HEK293 (cell line): ENCODE data around the gene ZNF423.
A peak's percentile ranks its signal among the peaks of the same experiment; 100 is the strongest.

Experiments used
- CTCF ChIA-PET: fragments of 350-600 bp; formaldehyde crosslinking; extraction: SDS; loops from one replicate; lab custom pipeline; 2021; ENCODE audit warnings: antibody characterized with exemption; lab: Yijun Ruan, JAX
- POLR2A ChIA-PET: fragments of 300-600 bp; formaldehyde crosslinking; extraction: SDS; loops from one replicate; lab custom pipeline; 2020; ENCODE audit warnings: antibody characterized with exemption, inconsistent platforms; lab: Yijun Ruan, JAX
- H3K27ac ChIP-seq: fragments of 200-500 bp; sonication (Bioruptor generic); 2 replicates; pipeline ENCODE4 v1.5.1; 2014; ENCODE audit warnings: low read depth, low read length, control low read depth, inconsistent platforms; ENCODE audit errors: extremely low read depth
- H3K36me3 ChIP-seq, 2 experiments: fragments of 200-500 bp in 1 of 2; sonication (Bioruptor generic) in 1 of 2; 1 replicate in 1 of 2; 2 replicates in 1 of 2; pipeline ENCODE4 v1.5.1; 2014 to 2017; ENCODE audit warnings: inconsistent platforms in 2 of 2, low read length in 2 of 2; ENCODE audit not compliant: control insufficient read depth in 2 of 2, insufficient read depth in 1 of 2
- H3K4me1 ChIP-seq: fragments of 200-500 bp; sonication (Bioruptor generic); 2 replicates; pipeline ENCODE4 v1.5.1; 2014; ENCODE audit warnings: mild to moderate bottlenecking, low read length, inconsistent platforms; ENCODE audit not compliant: control insufficient read depth, insufficient read depth
- H3K4me3 ChIP-seq: 2 replicates; pipeline ENCODE4 v1.5.1; 2011; ENCODE audit warnings: low read depth, mild to moderate bottlenecking, control low read depth, low read length, moderate library complexity
- H3K9me3 ChIP-seq: fragments of 200-500 bp; sonication (Bioruptor generic); 2 replicates; pipeline ENCODE4 v1.5.1; 2014; ENCODE audit warnings: low read depth, low read length, inconsistent platforms; ENCODE audit not compliant: control insufficient read depth, insufficient read depth
- BCL11A ChIP-seq: fragments of 450-650 bp; formaldehyde crosslinking; IDR thresholded peaks from 2 replicates; pipeline ENCODE4 v1.5.1; 2016; ENCODE audit warnings: low read depth, missing biosample characterization, missing genetic modification characterization
- GLI4 ChIP-seq: fragments of 450-650 bp; formaldehyde crosslinking; IDR thresholded peaks from 2 replicates; pipeline ENCODE4 v1.5.1; 2016; ENCODE audit warnings: missing biosample characterization, missing genetic modification characterization
- GLIS2 ChIP-seq: fragments of 450-650 bp; formaldehyde crosslinking; IDR thresholded peaks from 2 replicates; pipeline ENCODE4 v1.5.1; 2016; ENCODE audit warnings: missing biosample characterization, missing genetic modification characterization
- KLF10 ChIP-seq: fragments of 450-650 bp; IDR thresholded peaks from 2 replicates; pipeline ENCODE4 v1.5.1; 2018; ENCODE audit warnings: missing biosample characterization, mild to moderate bottlenecking, missing genetic modification characterization
- ZEB2 ChIP-seq: fragments of 450-650 bp; formaldehyde crosslinking; IDR thresholded peaks from 2 replicates; pipeline ENCODE4 v1.5.1; 2016; ENCODE audit warnings: missing biosample characterization, missing genetic modification characterization
- ZIC2 ChIP-seq: fragments of 450-650 bp; formaldehyde crosslinking; IDR thresholded peaks from 2 replicates; pipeline ENCODE4 v1.5.1; 2016; ENCODE audit warnings: missing biosample characterization, missing genetic modification characterization
- ZNF132 ChIP-seq: fragments of 450-650 bp; formaldehyde crosslinking; IDR thresholded peaks from 2 replicates; pipeline ENCODE4 v1.5.1; 2017; ENCODE audit warnings: missing biosample characterization, missing genetic modification characterization, borderline replicate concordance
- ZNF16 ChIP-seq: fragments of 450-650 bp; formaldehyde crosslinking; IDR thresholded peaks from 2 replicates; pipeline ENCODE4 v1.5.1; 2016; ENCODE audit warnings: low read depth, missing biosample characterization, missing genetic modification characterization
- ZNF2 ChIP-seq: fragments of 450-650 bp; formaldehyde crosslinking; IDR thresholded peaks from 2 replicates; pipeline ENCODE4 v1.5.1; 2016; ENCODE audit warnings: missing biosample characterization, missing genetic modification characterization
- ZNF274 ChIP-seq, 2 experiments: fragments of 200-500 bp in 1 of 2; fragments of 450-650 bp in 1 of 2; sonication (Bioruptor generic) in 1 of 2; formaldehyde crosslinking in 1 of 2; IDR thresholded peaks; 2 replicates each; pipeline versions ENCODE4 v1.5.1 to v1.6.1; 2014 to 2016; ENCODE audit warnings: borderline replicate concordance in 1 of 2, inconsistent platforms in 1 of 2, low read length in 1 of 2, missing biosample characterization in 1 of 2, missing genetic modification characterization in 1 of 2
- ZNF324 ChIP-seq: fragments of 450-650 bp; formaldehyde crosslinking; IDR thresholded peaks from 2 replicates; pipeline ENCODE4 v1.5.1; 2016; ENCODE audit warnings: missing biosample characterization, missing genetic modification characterization
- ZNF416 ChIP-seq: fragments of 450-650 bp; formaldehyde crosslinking; IDR thresholded peaks from 2 replicates; pipeline ENCODE4 v1.5.1; 2016; ENCODE audit warnings: missing biosample characterization, missing genetic modification characterization
- ZSCAN23 ChIP-seq: fragments of 450-650 bp; formaldehyde crosslinking; IDR thresholded peaks from 2 replicates; pipeline ENCODE4 v1.5.1; 2016; ENCODE audit warnings: missing biosample characterization, missing genetic modification characterization
- ZSCAN30 ChIP-seq: fragments of 450-650 bp; IDR thresholded peaks from 2 replicates; pipeline ENCODE4 v1.5.1; 2018; ENCODE audit warnings: missing biosample characterization, mild to moderate bottlenecking, missing genetic modification characterization, moderate library complexity
- TF ChIP-seq, protein P1 (sequence below): fragments of 450-650 bp; formaldehyde crosslinking; IDR thresholded peaks from 2 replicates; pipeline ENCODE4 v1.5.1; 2017; ENCODE audit warnings: missing biosample characterization, mild to moderate bottlenecking, missing genetic modification characterization, moderate library complexity
- TF ChIP-seq, protein P2 (sequence below): fragments of 450-650 bp; formaldehyde crosslinking; IDR thresholded peaks from 2 replicates; pipeline ENCODE4 v1.5.1; 2016; ENCODE audit warnings: missing biosample characterization, missing genetic modification characterization
- TF ChIP-seq, protein P3 (sequence below): fragments of 450-650 bp; formaldehyde crosslinking; IDR thresholded peaks from 2 replicates; pipeline ENCODE4 v1.5.0; 2017; ENCODE audit warnings: missing biosample characterization, missing genetic modification characterization, borderline replicate concordance
- TF ChIP-seq, protein P4 (sequence below): fragments of 450-650 bp; formaldehyde crosslinking; IDR thresholded peaks from 2 replicates; pipeline ENCODE4 v1.5.1; 2016; ENCODE audit warnings: missing biosample characterization, missing genetic modification characterization, borderline replicate concordance

Gene ZNF423

DNA sequence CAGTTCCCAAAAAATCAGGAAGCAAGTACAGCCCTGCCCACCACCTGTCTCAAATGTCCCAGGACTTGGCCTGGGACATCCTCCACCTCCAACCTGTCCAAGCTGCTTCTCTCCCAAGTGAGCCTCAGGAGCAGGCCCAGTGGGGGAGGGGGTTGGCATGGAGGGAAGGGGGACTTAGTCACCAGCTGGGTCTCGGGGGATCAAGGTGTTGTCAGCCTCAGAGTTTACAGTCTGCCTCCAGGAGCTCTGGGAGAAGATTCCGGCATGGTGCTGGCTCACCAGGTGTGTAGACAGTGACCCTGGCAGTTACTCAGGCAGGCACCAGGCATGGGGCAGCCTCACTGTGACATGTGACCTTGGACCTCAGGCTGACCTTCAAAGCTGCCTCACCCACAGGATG lies 19.7 kb downstream of the ZNF423 start:
- Histone ChIP-seq H3K4me1 (no peaks in the 10 kb centered on the region), H3K4me3 (no peak overlapping the region), H3K36me3 (no peaks in the 10 kb centered on the region), H3K27ac (no peak overlapping the region), H3K9me3 (no peaks in the 10 kb centered on the region)
- CTCF ChIA-PET = no interaction called here
- TF ChIP-seq, protein P1, sequence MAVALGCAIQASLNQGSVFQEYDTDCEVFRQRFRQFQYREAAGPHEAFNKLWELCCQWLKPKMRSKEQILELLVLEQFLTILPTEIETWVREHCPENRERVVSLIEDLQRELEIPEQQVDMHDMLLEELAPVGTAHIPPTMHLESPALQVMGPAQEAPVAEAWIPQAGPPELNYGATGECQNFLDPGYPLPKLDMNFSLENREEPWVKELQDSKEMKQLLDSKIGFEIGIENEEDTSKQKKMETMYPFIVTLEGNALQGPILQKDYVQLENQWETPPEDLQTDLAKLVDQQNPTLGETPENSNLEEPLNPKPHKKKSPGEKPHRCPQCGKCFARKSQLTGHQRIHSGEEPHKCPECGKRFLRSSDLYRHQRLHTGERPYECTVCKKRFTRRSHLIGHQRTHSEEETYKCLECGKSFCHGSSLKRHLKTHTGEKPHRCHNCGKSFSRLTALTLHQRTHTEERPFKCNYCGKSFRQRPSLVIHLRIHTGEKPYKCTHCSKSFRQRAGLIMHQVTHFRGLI (tag by site-specific recombination) = no peak
- TF ChIP-seq KLF10 (tag by site-specific recombination) (no peak), ZNF132 (tag by site-specific recombination) (no peak), ZNF2 (tag by site-specific recombination) (no peak), ZNF16 (tag by site-specific recombination) (no peak), GLI4 (tag by site-specific recombination) (no peak), ZSCAN30 (tag by site-specific recombination) (no peak), GLIS2 (no peak), ZNF416 (no peak), ZSCAN23 (tag by site-specific recombination) (no peak), ZEB2 (tag by site-specific recombination) (no peak), ZNF274 (IDR thresholded peaks at IDR 0.05; ENCODE audit: low read length) (no peak), ZNF274 (tag by site-specific recombination; IDR thresholded peaks at IDR 0.05; ENCODE audit: borderline replicate concordance) (no peak), BCL11A (no peak)
- TF ChIP-seq, protein P2, sequence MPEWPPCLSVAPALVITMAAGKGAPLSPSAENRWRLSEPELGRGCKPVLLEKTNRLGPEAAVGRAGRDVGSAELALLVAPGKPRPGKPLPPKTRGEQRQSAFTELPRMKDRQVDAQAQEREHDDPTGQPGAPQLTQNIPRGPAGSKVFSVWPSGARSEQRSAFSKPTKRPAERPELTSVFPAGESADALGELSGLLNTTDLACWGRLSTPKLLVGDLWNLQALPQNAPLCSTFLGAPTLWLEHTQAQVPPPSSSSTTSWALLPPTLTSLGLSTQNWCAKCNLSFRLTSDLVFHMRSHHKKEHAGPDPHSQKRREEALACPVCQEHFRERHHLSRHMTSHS (tag by site-specific recombination) = no peak
- TF ChIP-seq, protein P3, sequence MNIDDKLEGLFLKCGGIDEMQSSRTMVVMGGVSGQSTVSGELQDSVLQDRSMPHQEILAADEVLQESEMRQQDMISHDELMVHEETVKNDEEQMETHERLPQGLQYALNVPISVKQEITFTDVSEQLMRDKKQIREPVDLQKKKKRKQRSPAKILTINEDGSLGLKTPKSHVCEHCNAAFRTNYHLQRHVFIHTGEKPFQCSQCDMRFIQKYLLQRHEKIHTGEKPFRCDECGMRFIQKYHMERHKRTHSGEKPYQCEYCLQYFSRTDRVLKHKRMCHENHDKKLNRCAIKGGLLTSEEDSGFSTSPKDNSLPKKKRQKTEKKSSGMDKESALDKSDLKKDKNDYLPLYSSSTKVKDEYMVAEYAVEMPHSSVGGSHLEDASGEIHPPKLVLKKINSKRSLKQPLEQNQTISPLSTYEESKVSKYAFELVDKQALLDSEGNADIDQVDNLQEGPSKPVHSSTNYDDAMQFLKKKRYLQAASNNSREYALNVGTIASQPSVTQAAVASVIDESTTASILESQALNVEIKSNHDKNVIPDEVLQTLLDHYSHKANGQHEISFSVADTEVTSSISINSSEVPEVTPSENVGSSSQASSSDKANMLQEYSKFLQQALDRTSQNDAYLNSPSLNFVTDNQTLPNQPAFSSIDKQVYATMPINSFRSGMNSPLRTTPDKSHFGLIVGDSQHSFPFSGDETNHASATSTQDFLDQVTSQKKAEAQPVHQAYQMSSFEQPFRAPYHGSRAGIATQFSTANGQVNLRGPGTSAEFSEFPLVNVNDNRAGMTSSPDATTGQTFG = no peak
- TF ChIP-seq, protein P4, sequence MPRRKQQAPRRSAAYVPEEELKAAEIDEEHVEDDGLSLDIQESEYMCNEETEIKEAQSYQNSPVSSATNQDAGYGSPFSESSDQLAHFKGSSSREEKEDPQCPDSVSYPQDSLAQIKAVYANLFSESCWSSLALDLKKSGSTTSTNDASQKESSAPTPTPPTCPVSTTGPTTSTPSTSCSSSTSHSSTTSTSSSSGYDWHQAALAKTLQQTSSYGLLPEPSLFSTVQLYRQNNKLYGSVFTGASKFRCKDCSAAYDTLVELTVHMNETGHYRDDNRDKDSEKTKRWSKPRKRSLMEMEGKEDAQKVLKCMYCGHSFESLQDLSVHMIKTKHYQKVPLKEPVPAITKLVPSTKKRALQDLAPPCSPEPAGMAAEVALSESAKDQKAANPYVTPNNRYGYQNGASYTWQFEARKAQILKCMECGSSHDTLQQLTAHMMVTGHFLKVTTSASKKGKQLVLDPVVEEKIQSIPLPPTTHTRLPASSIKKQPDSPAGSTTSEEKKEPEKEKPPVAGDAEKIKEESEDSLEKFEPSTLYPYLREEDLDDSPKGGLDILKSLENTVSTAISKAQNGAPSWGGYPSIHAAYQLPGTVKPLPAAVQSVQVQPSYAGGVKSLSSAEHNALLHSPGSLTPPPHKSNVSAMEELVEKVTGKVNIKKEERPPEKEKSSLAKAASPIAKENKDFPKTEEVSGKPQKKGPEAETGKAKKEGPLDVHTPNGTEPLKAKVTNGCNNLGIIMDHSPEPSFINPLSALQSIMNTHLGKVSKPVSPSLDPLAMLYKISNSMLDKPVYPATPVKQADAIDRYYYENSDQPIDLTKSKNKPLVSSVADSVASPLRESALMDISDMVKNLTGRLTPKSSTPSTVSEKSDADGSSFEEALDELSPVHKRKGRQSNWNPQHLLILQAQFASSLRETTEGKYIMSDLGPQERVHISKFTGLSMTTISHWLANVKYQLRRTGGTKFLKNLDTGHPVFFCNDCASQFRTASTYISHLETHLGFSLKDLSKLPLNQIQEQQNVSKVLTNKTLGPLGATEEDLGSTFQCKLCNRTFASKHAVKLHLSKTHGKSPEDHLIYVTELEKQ (tag by site-specific recombination) = no peak
- POLR2A ChIA-PET = no interaction called here

DNA sequence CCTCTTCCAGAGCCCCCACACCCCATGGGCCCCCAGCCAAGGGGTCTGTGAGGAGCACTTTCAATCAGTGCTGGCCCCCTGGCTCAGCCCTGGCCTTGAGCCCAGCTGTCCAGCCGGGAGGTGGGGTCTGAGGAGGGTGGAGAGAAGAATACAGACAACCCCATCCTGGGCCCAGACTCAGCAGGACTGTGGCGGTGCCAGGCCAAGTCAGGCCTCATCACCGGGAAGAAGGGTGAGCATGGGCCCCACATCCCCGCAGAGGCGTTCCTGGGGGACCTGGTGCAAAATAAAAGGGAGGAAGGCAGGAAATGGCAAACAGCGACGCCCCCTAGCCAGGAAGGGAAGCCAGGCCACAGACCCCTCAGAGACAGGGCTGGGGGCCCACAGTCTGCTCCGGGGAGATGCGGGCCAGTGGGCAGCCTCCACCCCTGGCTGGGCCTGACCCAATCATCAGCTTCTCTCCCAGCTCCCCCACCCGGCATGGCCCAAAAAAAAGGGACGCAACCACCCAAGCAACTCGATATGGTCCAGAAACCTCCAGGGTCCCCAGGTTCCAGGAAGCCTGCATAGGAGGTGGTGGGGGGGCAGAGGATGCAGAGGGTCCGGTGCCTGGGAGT lies 20.6 kb downstream of the ZNF423 start:
- Histone ChIP-seq H3K9me3 (no peaks in the 10 kb centered on the region), H3K4me1 (no peaks in the 10 kb centered on the region), H3K4me3 (no peak overlapping the region), H3K36me3 (no peaks in the 10 kb centered on the region), H3K27ac (no peak overlapping the region)
- TF ChIP-seq ZNF324 (tag by site-specific recombination) = no peak
- TF ChIP-seq ZIC2 (tag by site-specific recombination) = peak; percentile 49
- ChIA-PET CTCF (no interaction called here), POLR2A (no interaction called here)
